D721Med (cell line): Measurements from ENCODE around the gene FAM181A.

Experiments
- DNase-seq: peaks from one replicate; pipeline ENCODE4 v3.0.0; 2011; ENCODE audit warnings: low spot score; ENCODE audit not compliant: insufficient read length
- FAIRE-seq: peaks from 2 replicates; lab custom pipeline; 2011; peaks lifted over from hg19 to GRCh38; lab: Jason Lieb, UNC
- CTCF ChIP-seq: IDR thresholded peaks from 2 replicates; pipeline ENCODE4 v1.5.1; 2012; ENCODE audit warnings: mild to moderate bottlenecking, control low read depth; ENCODE audit not compliant: insufficient read depth; ENCODE audit errors: missing control alignments

FAM181A gene

DNA sequence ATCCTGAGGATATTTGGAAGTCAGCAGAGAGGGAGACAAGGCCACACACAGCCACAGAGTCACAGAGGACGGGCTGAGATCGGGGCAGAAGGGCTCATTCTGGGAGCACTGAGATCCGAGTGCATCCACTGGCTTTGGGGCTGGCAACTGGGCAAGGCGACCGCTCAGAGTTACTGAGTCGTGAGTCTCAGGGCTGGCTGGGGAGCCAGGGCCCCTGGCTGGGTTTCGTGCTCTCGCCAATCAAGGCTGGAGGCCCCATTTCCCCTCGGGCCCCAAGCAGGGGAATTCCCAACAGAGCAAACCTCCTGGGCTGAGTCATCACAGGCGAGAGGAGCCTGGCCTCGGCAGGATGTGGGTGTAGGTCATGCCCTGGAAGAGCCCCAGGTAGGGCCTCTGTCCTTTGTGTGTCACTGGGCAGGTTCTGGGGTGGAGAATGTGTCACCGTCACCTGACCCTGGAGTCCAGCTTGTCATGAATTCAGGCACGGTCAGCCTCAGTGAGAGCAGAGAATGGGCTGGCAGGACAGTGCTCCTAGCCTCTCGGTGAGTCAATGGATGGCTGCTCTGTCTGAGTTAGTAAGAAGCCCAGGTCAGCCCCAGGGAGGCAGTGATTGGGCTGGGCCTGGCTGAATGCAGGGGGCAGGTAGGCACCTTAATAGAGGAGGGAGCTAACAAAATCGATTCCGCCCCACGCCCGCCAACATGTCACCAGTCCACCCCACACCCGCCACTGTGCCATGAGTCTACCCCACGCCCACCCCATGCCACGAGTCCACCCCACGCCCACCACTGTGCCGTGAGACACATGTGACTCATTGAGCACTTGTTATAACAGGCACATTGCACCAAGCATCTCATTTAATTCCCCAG, 32.3 kb downstream of the FAM181A start:
- FAIRE-seq (no peak), DNase-seq (no peak)
- no peak for TF ChIP-seq CTCF

DNA sequence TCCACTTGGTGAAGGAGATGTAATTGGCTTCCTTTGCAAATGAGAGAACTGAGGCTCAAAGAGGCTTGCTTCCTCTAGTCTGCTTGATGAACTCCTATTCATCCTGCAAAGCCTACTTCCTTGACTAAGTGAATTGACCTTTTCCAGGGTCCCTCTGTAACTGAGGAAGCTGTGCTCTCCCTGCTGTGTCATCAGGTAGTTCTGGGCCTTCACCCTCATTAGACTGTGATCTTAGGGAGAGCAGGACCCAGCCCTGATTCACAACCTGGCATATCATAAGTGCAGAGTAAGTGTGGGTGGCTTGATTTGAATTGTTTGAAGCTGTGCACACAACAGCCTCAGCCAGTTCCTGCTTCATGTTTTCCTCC, 32.9 kb downstream of the FAM181A start:
- no peak for FAIRE-seq
- no peak for TF ChIP-seq CTCF
- no peak for DNase-seq

GRCh38 chr14:93960774-93961438, 33.8 kb downstream of the FAM181A start:
- TF ChIP-seq CTCF: no peak
- DNase-seq (no peak), FAIRE-seq (no peak)

DNA sequence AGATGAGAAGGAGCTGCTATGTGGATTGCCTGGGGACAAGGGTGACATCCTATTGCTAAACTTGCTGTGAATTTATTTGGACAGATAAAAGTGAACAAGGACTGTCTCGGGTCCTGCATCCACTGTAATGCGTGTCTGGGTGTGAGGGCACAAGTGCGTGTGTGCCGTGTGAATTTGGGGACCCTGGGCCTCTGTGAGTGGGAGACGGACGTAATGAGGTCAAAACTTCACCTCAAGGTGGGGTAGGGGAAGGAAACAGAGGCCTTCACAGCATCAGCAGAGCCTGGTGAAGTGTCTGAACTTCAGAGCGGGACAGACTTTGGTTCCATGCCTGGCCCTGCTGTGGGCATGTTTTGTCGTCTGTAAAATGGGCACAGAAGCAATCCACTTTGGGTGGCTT, 34.5 kb downstream of the FAM181A start:
- FAIRE-seq: no peak
- DNase-seq: no peak
- no peak for TF ChIP-seq CTCF

DNA sequence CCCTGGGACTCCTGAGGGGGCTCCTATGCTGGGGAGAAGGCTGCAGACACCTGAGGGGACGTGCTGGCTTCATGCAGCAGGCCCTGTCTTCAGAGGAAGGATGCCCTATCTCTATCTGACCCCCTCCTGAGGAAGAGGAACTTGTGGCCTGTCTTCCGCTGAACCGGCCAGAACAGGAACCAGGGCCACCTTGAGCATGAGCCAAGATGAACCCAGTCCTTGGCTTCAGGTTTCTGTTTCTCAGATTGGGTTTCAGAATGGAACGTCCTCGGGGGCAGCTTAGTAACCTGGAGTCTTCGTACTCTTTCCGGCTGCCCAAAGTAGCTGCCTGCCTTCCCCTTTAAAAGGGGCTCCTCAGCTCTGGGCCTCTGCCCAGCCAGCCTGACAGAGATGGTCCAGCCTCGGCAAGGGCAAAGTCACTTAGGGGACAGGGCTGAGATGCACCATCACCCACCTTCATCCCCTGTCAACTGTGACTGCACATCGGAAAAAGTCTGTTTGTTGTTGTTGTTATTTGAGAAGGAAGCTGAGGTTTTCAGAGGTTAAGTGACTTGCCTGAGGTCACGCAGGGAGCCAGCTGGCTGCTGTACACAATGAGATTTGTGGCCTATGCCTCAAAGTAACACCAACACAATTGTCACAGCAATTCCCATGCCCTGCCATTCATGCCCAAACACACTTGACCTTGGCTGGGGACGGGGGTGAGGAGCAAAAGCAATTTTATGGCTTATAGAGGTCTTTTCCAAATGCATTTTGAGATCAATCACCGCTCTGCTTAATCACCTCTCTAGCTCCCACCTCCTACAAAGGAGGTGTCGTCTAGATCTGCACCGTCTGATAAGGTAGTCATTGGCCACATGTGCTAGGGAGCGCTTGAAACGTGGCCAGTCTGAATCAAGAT, 35.8 kb downstream of the FAM181A start:
- FAIRE-seq (no peak), DNase-seq (no peak)
- no peak for TF ChIP-seq CTCF

DNA sequence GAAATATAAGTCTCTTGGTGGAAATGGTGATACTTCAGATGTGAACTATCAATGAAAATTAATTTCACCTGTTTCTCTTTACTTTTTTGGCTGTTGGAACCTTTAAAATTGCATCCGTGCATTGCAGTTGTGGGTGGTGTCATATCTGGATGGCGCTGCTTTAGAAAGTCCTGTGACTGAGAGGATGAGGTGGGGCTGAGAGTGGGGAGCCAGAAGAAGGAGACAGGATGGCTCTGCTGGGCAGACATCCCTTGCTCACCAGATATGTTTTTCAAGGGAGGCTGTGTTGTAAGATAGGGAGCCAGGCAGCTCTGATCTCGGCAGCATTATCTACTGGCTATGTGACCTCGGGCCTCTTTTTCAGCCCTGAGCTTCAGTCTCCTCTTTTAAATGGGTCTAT, 36.5 kb downstream of the FAM181A start:
- no peak for FAIRE-seq
- DNase-seq: no peak
- TF ChIP-seq CTCF: no peak
